Right lobe of liver (tissue), 4 donors: ENCODE data around the gene ZIC1.

Source experiments
- POLR2A ChIP-seq: fragments of 450-650 bp; IDR thresholded peaks from one replicate; pipeline ENCODE4 v1.6.1; 2017; ENCODE audit warnings: antibody characterized with exemption, mild to moderate bottlenecking
- TF ChIP-seq, protein P1 (sequence below), 4 donors: fragments of 200-600 bp in 3 of 4; fragments of 450-650 bp in 1 of 4; IDR thresholded peaks; one replicate each; pipeline versions ENCODE4 v1.5.1 to v1.8.0; 2016 to 2022; ENCODE audit warnings: antibody characterized with exemption in 4 of 4, mild to moderate bottlenecking in 2 of 4
- donor health status: DM: no; HTN: no; CAD: no.
- donor health status: DM: no; HTN: no; CAD: no.
- donor health status: DM: no; HTN: yes; CAD: no.

- TF ChIP-seq POLR2A, result no peak
- TF ChIP-seq, protein P1, sequence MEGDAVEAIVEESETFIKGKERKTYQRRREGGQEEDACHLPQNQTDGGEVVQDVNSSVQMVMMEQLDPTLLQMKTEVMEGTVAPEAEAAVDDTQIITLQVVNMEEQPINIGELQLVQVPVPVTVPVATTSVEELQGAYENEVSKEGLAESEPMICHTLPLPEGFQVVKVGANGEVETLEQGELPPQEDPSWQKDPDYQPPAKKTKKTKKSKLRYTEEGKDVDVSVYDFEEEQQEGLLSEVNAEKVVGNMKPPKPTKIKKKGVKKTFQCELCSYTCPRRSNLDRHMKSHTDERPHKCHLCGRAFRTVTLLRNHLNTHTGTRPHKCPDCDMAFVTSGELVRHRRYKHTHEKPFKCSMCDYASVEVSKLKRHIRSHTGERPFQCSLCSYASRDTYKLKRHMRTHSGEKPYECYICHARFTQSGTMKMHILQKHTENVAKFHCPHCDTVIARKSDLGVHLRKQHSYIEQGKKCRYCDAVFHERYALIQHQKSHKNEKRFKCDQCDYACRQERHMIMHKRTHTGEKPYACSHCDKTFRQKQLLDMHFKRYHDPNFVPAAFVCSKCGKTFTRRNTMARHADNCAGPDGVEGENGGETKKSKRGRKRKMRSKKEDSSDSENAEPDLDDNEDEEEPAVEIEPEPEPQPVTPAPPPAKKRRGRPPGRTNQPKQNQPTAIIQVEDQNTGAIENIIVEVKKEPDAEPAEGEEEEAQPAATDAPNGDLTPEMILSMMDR (IDR thresholded peaks at IDR 0.05), result no peak
Observed at GRCh38 chr3:147406028-147406931, 2.9 kb upstream of the ZIC1 start, which contains the start of gene ZIC4.
